HepG2 (cell line): Measurements from ENCODE around the gene DOCK1. TPM values are rescaled to one million over a fixed set of nuclear protein-coding genes. Genes with fewer than 3 reads are reported as not detected.

Source experiments
- ATAC-seq: fragments of 200-7000 bp; cut with Tn5 transposase; 3 replicates; pipeline ENCODE4 v1.9.1; 2020; ENCODE audit warnings: mild to moderate bottlenecking, moderate library complexity
- BruUV-seq: library from RNA; stranded (reverse); fragments of 400-500 nt; replicated peaks from 2 replicates; lab custom pipeline; 2021; lab: Mats Ljungman, UMichigan
- CTCF ChIA-PET: fragments of 300-600 bp; formaldehyde crosslinking; extraction: SDS; loops from one replicate; lab custom pipeline; 2021; ENCODE audit warnings: low total read pairs, inconsistent platforms, low intra/inter-chr PET ratio; lab: Yijun Ruan, JAX
- POLR2A ChIA-PET: fragments of 350-600 bp; sonication (Branson Sonifier 250); formaldehyde crosslinking; loops from one replicate; lab custom pipeline; 2020; ENCODE audit warnings: antibody characterized with exemption, inconsistent platforms; lab: Yijun Ruan, JAX
- DNase-seq: peaks from one replicate; pipeline ENCODE4 v3.0.0-alpha.2; 2015; ENCODE audit warnings: low spot score
- FAIRE-seq: peaks from 3 replicates; lab custom pipeline; 2011; peaks lifted over from hg19 to GRCh38; lab: Jason Lieb, UNC
- H2AFZ ChIP-seq: one replicate; pipeline ENCODE4 v1.6.1; 2011; ENCODE audit warnings: low read length, inconsistent platforms
- H3K27ac ChIP-seq: fragments of 300-600 bp; 3 replicates; pipeline ENCODE4 v1.8.0; 2011; ENCODE audit warnings: mixed run types, mild to moderate bottlenecking, mixed read lengths, low read length, inconsistent platforms; ENCODE audit not compliant: insufficient read depth; ENCODE audit errors: extremely low read length
- H3K27me3 ChIP-seq, 2 experiments: fragments of 200-600 bp in 1 of 2; 2 replicates in 1 of 2; 3 replicates in 1 of 2; pipeline versions ENCODE4 v1.6.0 to v1.8.0; 2011; ENCODE audit warnings: low read length in 2 of 2, mild to moderate bottlenecking in 2 of 2, moderate library complexity in 2 of 2, inconsistent platforms in 1 of 2; ENCODE audit not compliant: insufficient read depth in 2 of 2, control insufficient read depth in 1 of 2
- H3K36me3 ChIP-seq, 2 experiments: fragments of 200-600 bp in 1 of 2; replicated peaks in 1 of 2; 2 replicates in 1 of 2; 3 replicates in 1 of 2; pipeline versions ENCODE4 v1.5.1 to v1.8.0; 2011; ENCODE audit warnings: low read length in 2 of 2, inconsistent platforms in 1 of 2; ENCODE audit not compliant: insufficient read depth in 2 of 2, control insufficient read depth in 1 of 2
- H3K4me1 ChIP-seq: 2 replicates; pipeline ENCODE4 v1.5.1; 2012; ENCODE audit warnings: low read length, inconsistent platforms; ENCODE audit not compliant: insufficient read depth
- H3K4me2 ChIP-seq: 2 replicates; pipeline ENCODE4 v1.6.0; 2011; ENCODE audit warnings: low read depth, low read length, inconsistent platforms
- H3K4me3 ChIP-seq, 3 experiments: fragments of 200-600 bp in 1 of 3; sonication (generic), shearing (Covaris generic) in 1 of 3; replicated peaks in 1 of 3; 2 replicates each; pipeline ENCODE4 v1.5.1; 2011 to 2016; ENCODE audit warnings: low read length in 3 of 3, inconsistent platforms in 2 of 3, low read depth in 2 of 3, mild to moderate bottlenecking in 2 of 3, control low read depth in 1 of 3, mixed read lengths in 1 of 3; ENCODE audit not compliant: insufficient read depth in 1 of 3
- H3K79me2 ChIP-seq: one replicate; pipeline ENCODE4 v1.6.1; 2011; ENCODE audit warnings: low read length, inconsistent platforms; ENCODE audit not compliant: insufficient read depth
- H3K9ac ChIP-seq: 2 replicates; pipeline ENCODE4 v1.6.0; 2011; ENCODE audit warnings: mild to moderate bottlenecking, low read depth, low read length, inconsistent platforms; ENCODE audit not compliant: insufficient read depth
- H3K9me3 ChIP-seq: 2 replicates; pipeline ENCODE4 v1.5.1; 2012; ENCODE audit warnings: mild to moderate bottlenecking, low read length
- H4K20me1 ChIP-seq: 2 replicates; pipeline ENCODE4 v1.6.0; 2011; ENCODE audit warnings: inconsistent platforms, mild to moderate bottlenecking, low read length, moderate library complexity; ENCODE audit not compliant: insufficient read depth
- GZF1 ChIP-seq: sonication (generic); formaldehyde crosslinking; IDR thresholded peaks from 2 replicates; pipeline ENCODE4 v1.5.1; 2020; ENCODE audit warnings: mild to moderate bottlenecking, missing genetic modification reagents
- TCF12 ChIP-seq, 2 experiments: fragments of 450-650 bp in 1 of 2; sonication (generic) in 1 of 2; formaldehyde crosslinking in 1 of 2; IDR thresholded peaks; 2 replicates each; pipeline versions ENCODE4 v1.6.1 to v1.8.0; 2017 to 2022; ENCODE audit warnings: antibody characterized with exemption in 1 of 2, mild to moderate bottlenecking in 1 of 2, missing genetic modification reagents in 1 of 2, moderate library complexity in 1 of 2
- ZBTB3 ChIP-seq: sonication (generic); formaldehyde crosslinking; IDR thresholded peaks from 2 replicates; pipeline ENCODE4 v1.4.0; 2020; ENCODE audit warnings: low read depth, mild to moderate bottlenecking, moderate library complexity, missing genetic modification reagents, borderline replicate concordance
- ZNF33B ChIP-seq: sonication (generic); formaldehyde crosslinking; IDR thresholded peaks from 2 replicates; pipeline ENCODE4 v1.5.1; 2020; ENCODE audit warnings: mild to moderate bottlenecking, missing genetic modification reagents
- WGBS: methylation state at CpG from one replicate; pipeline ENCODE4 v1.1.6; 2017; ENCODE audit warnings: low lambda C conversion rate; 5-methylcytosine and 5-hydroxymethylcytosine counted together
- in situ Hi-C: cut with HindIII; loops from 2 replicates; pipeline ENCODE4 v1.10.0; 2017; ENCODE audit warnings: low pct_unique_long_range_greater_than_20kb; ENCODE audit not compliant: extremely low pct_ligation_motif_present
- intact Hi-C: fragments of 100-400 bp; cut with micrococcal nuclease; formaldehyde crosslinking; loops from one replicate; pipeline ENCODE4 v1.10.0; 2022; ENCODE audit not compliant: unreplicated experiment
- polyA plus RNA-seq, 8 experiments: library from polyadenylated mRNA; depleted of rRNA in 3 of 8; stranded (reverse) in 7 of 8; unstranded in 1 of 8; fragments of >200 nt; fragmentation: Illumina TruSeq in 4 of 8; extraction: Trizol in 4 of 8; gene quantifications; 2 replicates each; pipeline versions ENCODE4 v1.2.1 to v1.2.3, GENCODE V29; 2011 to 2016; ENCODE audit warnings: low read depth in 4 of 8, missing spikeins in 1 of 8, mixed read lengths in 1 of 8; ENCODE audit not compliant: insufficient read depth in 1 of 8
- total RNA-seq, 5 experiments: library from RNA; depleted of rRNA; stranded (reverse); fragments of >200 nt; fragmentation: Illumina TruSeq; extraction: Trizol; gene quantifications; 2 replicates each; pipeline ENCODE4 v1.2.3, GENCODE V29; 2016; ENCODE audit warnings: low read depth in 1 of 5
- TF ChIP-seq, protein P1 (sequence below): IDR thresholded peaks from 2 replicates; pipeline ENCODE4 v1.6.1; 2016; ENCODE audit warnings: missing compliant biosample characterization, missing genetic modification reagents, borderline replicate concordance
- TF ChIP-seq, protein P2 (sequence below), 2 experiments: fragments of 450-650 bp in 1 of 2; sonication (generic) in 1 of 2; formaldehyde crosslinking; IDR thresholded peaks; 2 replicates each; pipeline versions ENCODE4 v1.5.0 to v1.8.0; 2020 to 2022; ENCODE audit warnings: mild to moderate bottlenecking in 1 of 2, missing genetic modification reagents in 1 of 2

DOCK1 gene
- total and polyA plus RNA-seq, 2 of the 13 experiments (the other 11 are each of a cell fraction or from before 2014, with no cell fraction given) = 8.3 to 25.5 TPM

DNA sequence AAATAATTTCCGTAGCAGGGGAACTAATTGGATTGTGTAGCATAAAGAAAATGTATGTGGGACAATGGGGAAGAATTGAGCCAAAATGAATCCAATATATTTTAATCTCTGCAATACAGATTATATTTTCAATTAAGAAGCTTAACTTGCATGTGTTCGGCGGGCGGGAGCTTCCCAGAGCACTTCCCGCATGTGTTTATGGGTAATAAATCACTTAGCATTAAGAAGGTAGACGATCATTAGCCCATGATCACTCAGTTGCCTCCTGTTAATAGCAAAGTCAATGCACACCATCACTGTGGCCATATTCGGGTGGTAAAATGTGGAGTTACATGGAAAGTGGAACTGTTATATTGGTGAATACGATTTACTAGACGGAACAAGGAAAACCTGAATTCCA, 414.0 kb downstream of the DOCK1 start:
- no peak overlapping the region for H3K4me3 ChIP-seq
- no peaks in the 10 kb centered on the region for H3K9me3 ChIP-seq
- ChIA-PET POLR2A (no interaction called here), CTCF (no interaction called here)
- no TSS peak for BruUV-seq
- DNase-seq = no peak
- ATAC-seq = no peak
- H3K27me3 ChIP-seq = no peaks in the 10 kb centered on the region
- no peak for FAIRE-seq
- WGBS = 96% methylated on average over 9 of the region's 9 CpGs
- no peak overlapping the region for H3K9ac ChIP-seq
- no peak overlapping the region for H2AFZ ChIP-seq
- no peaks in the 10 kb centered on the region; a peak in 1 of 5 replicates for H3K36me3 ChIP-seq
- intact Hi-C loops (no loop called here), in situ Hi-C loops (no loop called here)
- H3K4me1 ChIP-seq = no peaks in the 10 kb centered on the region
- TF ChIP-seq ZBTB3 (CRISPR knock-in tag) = no peak
- no peak for TF ChIP-seq GZF1 (CRISPR knock-in tag)
- no peak for TF ChIP-seq TCF12 (IDR thresholded peaks at IDR 0.05)
- no peak for TF ChIP-seq TCF12 (CRISPR knock-in tag; IDR thresholded peaks at IDR 0.05)
- TF ChIP-seq, protein P1, sequence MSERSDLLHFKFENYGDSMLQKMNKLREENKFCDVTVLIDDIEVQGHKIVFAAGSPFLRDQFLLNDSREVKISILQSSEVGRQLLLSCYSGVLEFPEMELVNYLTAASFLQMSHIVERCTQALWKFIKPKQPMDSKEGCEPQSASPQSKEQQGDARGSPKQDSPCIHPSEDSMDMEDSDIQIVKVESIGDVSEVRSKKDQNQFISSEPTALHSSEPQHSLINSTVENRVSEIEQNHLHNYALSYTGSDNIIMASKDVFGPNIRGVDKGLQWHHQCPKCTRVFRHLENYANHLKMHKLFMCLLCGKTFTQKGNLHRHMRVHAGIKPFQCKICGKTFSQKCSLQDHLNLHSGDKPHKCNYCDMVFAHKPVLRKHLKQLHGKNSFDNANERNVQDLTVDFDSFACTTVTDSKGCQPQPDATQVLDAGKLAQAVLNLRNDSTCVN (CRISPR knock-in tag) = no peak
- no peak for TF ChIP-seq ZNF33B
- TF ChIP-seq, protein P2, sequence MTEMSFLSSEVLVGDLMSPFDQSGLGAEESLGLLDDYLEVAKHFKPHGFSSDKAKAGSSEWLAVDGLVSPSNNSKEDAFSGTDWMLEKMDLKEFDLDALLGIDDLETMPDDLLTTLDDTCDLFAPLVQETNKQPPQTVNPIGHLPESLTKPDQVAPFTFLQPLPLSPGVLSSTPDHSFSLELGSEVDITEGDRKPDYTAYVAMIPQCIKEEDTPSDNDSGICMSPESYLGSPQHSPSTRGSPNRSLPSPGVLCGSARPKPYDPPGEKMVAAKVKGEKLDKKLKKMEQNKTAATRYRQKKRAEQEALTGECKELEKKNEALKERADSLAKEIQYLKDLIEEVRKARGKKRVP (CRISPR knock-in tag; IDR thresholded peaks at IDR 0.05) = no peak
- no peak overlapping the region for H3K4me2 ChIP-seq
- no peaks in the 10 kb centered on the region for H3K79me2 ChIP-seq
- no peak overlapping the region for H3K27ac ChIP-seq
- no peaks in the 10 kb centered on the region for H4K20me1 ChIP-seq
